ENCODE measurements around the gene SLC9A5. TPM values are rescaled to one million over a fixed set of nuclear protein-coding genes. Genes with fewer than 3 reads are reported as not detected.
A peak's percentile ranks its signal among the peaks of the same experiment; 100 is the strongest.

Gene SLC9A5
- total and polyA plus RNA-seq, 2 experiments from 2014 or later, result 4.5 to 5.4 TPM

GRCh38 chr16:67264277-67264676 lies 15.5 kb downstream of the SLC9A5 start:
- Histone ChIP-seq H3F3A (replicated peaks; ENCODE audit: low read depth) (no peaks in the 10 kb centered on the region), H3K79me2 (replicated peaks; ENCODE audit: insufficient read depth) (no peaks in the 10 kb centered on the region), H3K4me2 (no peak overlapping the region), H3K9me2 (ENCODE audit: insufficient read depth) (no peaks in the 10 kb centered on the region), H4K20me1 (replicated peaks; ENCODE audit: insufficient read depth) (peaks cover 3% of the 10 kb centered on the region), H3K4me3 (no peak overlapping the region), H3K27me3 (ENCODE audit: insufficient read depth) (no peaks in the 10 kb centered on the region), H3K27ac (ENCODE audit: low read depth) (no peak overlapping the region), H3K4me1 (ENCODE audit: insufficient read depth) (0 out of 2 replicates have a peak, but pooled peaks cover 1% of the 10 kb centered on the region), H3K36me3 (ENCODE audit: insufficient read depth) (no peaks in the 10 kb centered on the region), H2AFZ (no peak overlapping the region)
- peak; percentile 84 for ATAC-seq
- no peak overlapping the region for H3K27ac Mint-ChIP-seq
- H3K4me3 Mint-ChIP-seq, result no peak overlapping the region
- H3K4me1 Mint-ChIP-seq, result peaks cover 4% of the 10 kb centered on the region
- no peaks in the 10 kb centered on the region for H3K36me3 Mint-ChIP-seq (ENCODE audit: low read depth)
- no peaks in the 10 kb centered on the region for H3K9me3 Mint-ChIP-seq
- H3K27me3 Mint-ChIP-seq (ENCODE audit: insufficient read depth, low read depth, poor library complexity), result peaks cover 10% of the 10 kb centered on the region
- peak; percentile 70 for DNase-seq (ENCODE audit: low spot score)
- TF ChIP-seq STAT1 (IDR thresholded peaks at IDR 0.05; ENCODE audit: unreplicated experiment) (no peak), ZNF114 (CRISPR knock-in tag; IDR thresholded peaks at IDR 0.05) (no peak), ZNF462 (CRISPR knock-in tag; IDR thresholded peaks at IDR 0.05) (no peak), CTCF (conservative IDR thresholded peaks at IDR 0.05; ENCODE audit: low read depth in 2 of 2) (peak; percentile 43 to 60)

- H3K4me2 ChIP-seq, result no peak overlapping the region
- H3K27ac Mint-ChIP-seq, result no peak overlapping the region
- no peak for DNase-seq (ENCODE audit: low spot score)
- no peaks in the 10 kb centered on the region for H3K36me3 ChIP-seq (ENCODE audit: insufficient read depth)
- H3K9me2 ChIP-seq (ENCODE audit: insufficient read depth), result no peaks in the 10 kb centered on the region
- TF ChIP-seq CTCF (conservative IDR thresholded peaks at IDR 0.05; ENCODE audit: low read depth in 2 of 2), result no peak
- TF ChIP-seq ETS1 (IDR thresholded peaks at IDR 0.05), result no peak
- no peak for TF ChIP-seq ZNF114 (CRISPR knock-in tag; IDR thresholded peaks at IDR 0.05)
- TF ChIP-seq STAT1 (IDR thresholded peaks at IDR 0.05; ENCODE audit: unreplicated experiment), result no peak
- no peak for TF ChIP-seq CREB1 (CRISPR knock-in tag; IDR thresholded peaks at IDR 0.05; ENCODE audit: low read depth)
- TF ChIP-seq EZH2phosphoT487 (IDR thresholded peaks at IDR 0.05; ENCODE audit: unreplicated experiment), result no peak
- no peak for TF ChIP-seq JUNB (IDR thresholded peaks at IDR 0.05; ENCODE audit: unreplicated experiment)
- no peak for TF ChIP-seq EZH2 (IDR thresholded peaks at IDR 0.05; ENCODE audit: low read depth, unreplicated experiment)
- no peak for ATAC-seq
- no peaks in the 10 kb centered on the region for H3K36me3 Mint-ChIP-seq (ENCODE audit: low read depth)
- H2AFZ ChIP-seq, result no peak overlapping the region
- no peaks in the 10 kb centered on the region for H3K79me2 ChIP-seq (replicated peaks; ENCODE audit: insufficient read depth)
- H4K20me1 ChIP-seq (replicated peaks; ENCODE audit: insufficient read depth), result peaks cover 3% of the 10 kb centered on the region
- no peaks in the 10 kb centered on the region for H3K9me3 Mint-ChIP-seq
- no peak overlapping the region for H3K27ac ChIP-seq (ENCODE audit: low read depth)
- H3K4me1 Mint-ChIP-seq, result peaks cover 4% of the 10 kb centered on the region
- H3K4me3 Mint-ChIP-seq, result no peak overlapping the region
- H3K4me3 ChIP-seq, result no peak overlapping the region
- H3F3A ChIP-seq (replicated peaks; ENCODE audit: low read depth), result no peaks in the 10 kb centered on the region
- H3K27me3 ChIP-seq (ENCODE audit: insufficient read depth), result no peaks in the 10 kb centered on the region
- peaks cover 10% of the 10 kb centered on the region for H3K27me3 Mint-ChIP-seq (ENCODE audit: insufficient read depth, low read depth, poor library complexity)
- peaks cover 7% of the 10 kb centered on the region; the same call in 1 of the 2 replicates for H3K4me1 ChIP-seq (ENCODE audit: insufficient read depth)
Measured at GRCh38 chr16:67264866-67265265, 16.1 kb downstream of the SLC9A5 start.
